ENCODE data around the gene ZNF791. TPM values are rescaled to one million over a fixed set of nuclear protein-coding genes. Genes with fewer than 3 reads are reported as not detected.

ZNF791 gene
- total and polyA plus RNA-seq, 12 donors, result 4.7 to 22.1 (median 16.6) TPM

GRCh38 chr19:12623361-12624031 lies 12.8 kb downstream of the ZNF791 start:
- Histone ChIP-seq H3K27ac (no peak overlapping the region), H3K27me3 (no peaks in the 10 kb centered on the region), H3K4me3 (no peak overlapping the region), H3K4me1 (peaks cover 0 to 20% (median under 1%) of the 10 kb centered on the region in 9 donors), H3K36me3 (peaks cover 7 to 55% (median 45%) of the 10 kb centered on the region in 9 donors), H3K9me3 (peaks cover 0 to 22% (median 12%) of the 10 kb centered on the region in 11 donors)
- intact Hi-C loops (cut with DNase I), result no loop called here
- 89 to 94% methylated on average over 4 of the region's 4 CpGs for WGBS, 2 donors
- no peak for TF ChIP-seq CTCF (IDR thresholded peaks at IDR 0.05)
- ATAC-seq (no peak), DNase-seq (no peak)

- 93 to 98% methylated on average over 8 of the region's 8 CpGs for WGBS, 2 donors
- DNase-seq, result no peak
- intact Hi-C loops (cut with DNase I), result no loop called here
- Histone ChIP-seq H3K4me1 (peaks cover 0 to 10% (median 0%) of the 10 kb centered on the region in 9 donors), H3K27me3 (no peaks in the 10 kb centered on the region), H3K36me3 (peaks cover 7 to 90% (median 56%) of the 10 kb centered on the region in 9 donors), H3K4me3 (no peak overlapping the region), H3K27ac (no peak overlapping the region), H3K9me3 (peaks cover 0 to 33% (median 19%) of the 10 kb centered on the region in 11 donors)
- no peak for TF ChIP-seq CTCF (IDR thresholded peaks at IDR 0.05)
- ATAC-seq, result no peak
Measured at GRCh38 chr19:12626958-12627357, 16.2 kb downstream of the ZNF791 start.

- H3K9me3 ChIP-seq, result peaks cover 0 to 33% (median 19%) of the 10 kb centered on the region in 11 donors
- peaks cover 0 to 2% (median 0%) of the 10 kb centered on the region in 9 donors for H3K4me1 ChIP-seq
- H3K27ac ChIP-seq, result no peak overlapping the region
- peaks cover 7 to 98% (median 56%) of the 10 kb centered on the region in 9 donors for H3K36me3 ChIP-seq
- TF ChIP-seq CTCF (IDR thresholded peaks at IDR 0.05), result no peak
- intact Hi-C loops (cut with DNase I), result no loop called here
- H3K4me3 ChIP-seq, result no peak overlapping the region
- H3K27me3 ChIP-seq, result no peaks in the 10 kb centered on the region
- WGBS, 2 donors, result 97 to 98% methylated on average over 17 of the region's 17 CpGs
- ATAC-seq (no peak), DNase-seq (no peak)
Measured at GRCh38 chr19:12628040-12629022, 17.6 kb downstream of the ZNF791 start.

GRCh38 chr19:12629215-12629614 lies 18.5 kb downstream of the ZNF791 start:
- Histone ChIP-seq H3K4me3 (no peak overlapping the region), H3K36me3 (peaks cover 7 to 93% (median 55%) of the 10 kb centered on the region in 9 donors), H3K27me3 (no peaks in the 10 kb centered on the region), H3K4me1 (no peaks in the 10 kb centered on the region), H3K27ac (no peak overlapping the region), H3K9me3 (peaks cover 0 to 33% (median 19%) of the 10 kb centered on the region in 11 donors)
- TF ChIP-seq CTCF (IDR thresholded peaks at IDR 0.05), result no peak
- no peak for DNase-seq
- 92 to 99% methylated on average over 7 of the region's 7 CpGs for WGBS, 2 donors
- intact Hi-C loops (cut with DNase I), result no loop called here
- ATAC-seq, result no peak

All from heart right ventricle (tissue), 16 donors.